Stimulated activated CD4-positive, alpha-beta T cell treated with anti-CD3 and anti-CD28 coated beads, Interleukin-1b, Interleukin-23, amount 100 ng/mL, for 1 hour (primary cell): ENCODE results near the gene USP17L15.
"Not testable (repeated sequence)": the region's sequence is repeated elsewhere in the genome, so short reads cannot be mapped to it uniquely, and the experiment has no call there.

ENCODE experiments used
- DNase-seq, 2 donors: peaks; one replicate each; pipeline ENCODE4 v3.0.0-alpha.2; 2020; ENCODE audit warnings: low read depth in 2 of 2

Gene USP17L15

GRCh38 chr4:9234085-9234484 lies at the start of gene USP17L15:
Gene USP17L15 (plus strand): TSS chr4:9234385. CDS start chr4:9234385, 0 bp downstream.
- not testable (repeated sequence) for DNase-seq

GRCh38 chr4:9210357-9210756 lies 23.8 kb upstream of the USP17L15 start, which contains the start of gene USP17L10:
Gene USP17L10 (plus strand): TSS chr4:9210657. CDS start chr4:9210657, 0 bp downstream.
- not testable (repeated sequence) for DNase-seq

- DNase-seq: not testable (repeated sequence)
Measured at GRCh38 chr4:9214701-9215100, 19.5 kb upstream of the USP17L15 start.

GRCh38 chr4:9215105-9215504 lies 19.1 kb upstream of the USP17L15 start, which contains the start of gene USP17L11:
Gene USP17L11 (plus strand): TSS chr4:9215405. CDS start chr4:9215405, 0 bp downstream.
- DNase-seq: not testable (repeated sequence)

GRCh38 chr4:9219852-9220251 lies 14.3 kb upstream of the USP17L15 start, which contains the start of gene USP17L12:
Gene USP17L12 (plus strand): TSS chr4:9220152. CDS start chr4:9220152, 0 bp downstream.
- DNase-seq: not testable (repeated sequence)

GRCh38 chr4:9224596-9224995 lies 9.6 kb upstream of the USP17L15 start, which contains the start of gene USP17L13:
Gene USP17L13 (plus strand): TSS chr4:9224896. CDS start chr4:9224896, 0 bp downstream.
- not testable (repeated sequence) for DNase-seq

GRCh38 chr4:9230249-9230648 lies 3.9 kb upstream of the USP17L15 start:
- DNase-seq: not testable (repeated sequence)

- DNase-seq: not testable (repeated sequence)
Measured at GRCh38 chr4:9238461-9238860, 4.3 kb downstream of the USP17L15 start.

GRCh38 chr4:9243579-9243978 lies 9.4 kb downstream of the USP17L15 start, which contains the start of gene USP17L17:
Gene USP17L17 (plus strand): TSS chr4:9243879. CDS start chr4:9243879, 0 bp downstream.
- DNase-seq: not testable (repeated sequence)

- not testable (repeated sequence) for DNase-seq
Measured at GRCh38 chr4:9247953-9248680, 13.9 kb downstream of the USP17L15 start, which contains the start of gene USP17L18. Gene USP17L18 (plus strand): TSS chr4:9248630. CDS start chr4:9248630, 0 bp downstream.

- DNase-seq: not testable (repeated sequence)
Measured at GRCh38 chr4:9253078-9253477, 18.9 kb downstream of the USP17L15 start, which contains the start of gene USP17L19. Gene USP17L19 (plus strand): TSS chr4:9253378. CDS start chr4:9253378, 0 bp downstream.

GRCh38 chr4:9257824-9258223 lies 23.6 kb downstream of the USP17L15 start, which contains the start of gene USP17L20:
Gene USP17L20 (plus strand): TSS chr4:9258124. CDS start chr4:9258124, 0 bp downstream.
- not testable (repeated sequence) for DNase-seq

- not testable (repeated sequence) for DNase-seq
Measured at GRCh38 chr4:9262572-9262971, 28.4 kb downstream of the USP17L15 start, which contains the start of gene USP17L21. Gene USP17L21 (plus strand): TSS chr4:9262872. CDS start chr4:9262872, 0 bp downstream.

- DNase-seq: not testable (repeated sequence)
Measured at GRCh38 chr4:9267319-9267718, 33.1 kb downstream of the USP17L15 start, which contains the start of gene USP17L22. Gene USP17L22 (plus strand): TSS chr4:9267619. CDS start chr4:9267619, 0 bp downstream.

- DNase-seq: peak; percentile 0 to 6
Measured at GRCh38 chr4:9271719-9272118, 37.5 kb downstream of the USP17L15 start.
